HFFc6 (cell line): ENCODE data around the gene TRAPPC6A. TPM values are rescaled to one million over a fixed set of nuclear protein-coding genes. Genes with fewer than 3 reads are reported as not detected.

ENCODE experiments used
- DNase-seq: peaks from one replicate; pipeline ENCODE4 v3.0.0-alpha.2; 2018
- H3K27ac Mint-ChIP-seq: 2 replicates; pipeline ENCODE4 v1.8.0; 2020; ENCODE audit warnings: mild to moderate bottlenecking, mixed read lengths
- H3K27me3 Mint-ChIP-seq: 2 replicates; pipeline ENCODE4 v1.8.0; 2021; ENCODE audit warnings: mild to moderate bottlenecking, moderate library complexity, mixed read lengths; ENCODE audit not compliant: insufficient read depth
- H3K36me3 Mint-ChIP-seq: 2 replicates; pipeline ENCODE4 v1.8.0; 2021; ENCODE audit warnings: low read depth, mixed read lengths
- H3K4me1 Mint-ChIP-seq: 2 replicates; pipeline ENCODE4 v1.8.0; 2020; ENCODE audit warnings: low read depth, mixed read lengths
- H3K4me3 Mint-ChIP-seq: 2 replicates; pipeline ENCODE4 v1.8.0; 2020; ENCODE audit warnings: mild to moderate bottlenecking, moderate library complexity, mixed read lengths
- H3K9me3 Mint-ChIP-seq: 2 replicates; pipeline ENCODE4 v1.8.0; 2020; ENCODE audit warnings: mild to moderate bottlenecking, mixed read lengths
- total RNA-seq, 6 experiments: library from RNA; stranded (reverse); fragmentation: NEBNext Ultra II Directional; extraction: Animal tissue kit (Norgen Biotek cat#: 25700); gene quantifications; 2 replicates in 1 of 6; 3 replicates in 5 of 6; pipeline ENCODE4 v1.2.3, GENCODE V29; 2021
- TF ChIP-seq, protein P1 (sequence below): fragments of 200-600 bp; sonication (generic); IDR thresholded peaks from 2 replicates; pipeline ENCODE4 v1.5.0; 2021; ENCODE audit warnings: antibody characterized with exemption, mild to moderate bottlenecking

The TRAPPC6A gene
- total RNA-seq, 6 experiments from 2014 or later, result 3.5 to 6.9 (median 5.2) TPM

DNA sequence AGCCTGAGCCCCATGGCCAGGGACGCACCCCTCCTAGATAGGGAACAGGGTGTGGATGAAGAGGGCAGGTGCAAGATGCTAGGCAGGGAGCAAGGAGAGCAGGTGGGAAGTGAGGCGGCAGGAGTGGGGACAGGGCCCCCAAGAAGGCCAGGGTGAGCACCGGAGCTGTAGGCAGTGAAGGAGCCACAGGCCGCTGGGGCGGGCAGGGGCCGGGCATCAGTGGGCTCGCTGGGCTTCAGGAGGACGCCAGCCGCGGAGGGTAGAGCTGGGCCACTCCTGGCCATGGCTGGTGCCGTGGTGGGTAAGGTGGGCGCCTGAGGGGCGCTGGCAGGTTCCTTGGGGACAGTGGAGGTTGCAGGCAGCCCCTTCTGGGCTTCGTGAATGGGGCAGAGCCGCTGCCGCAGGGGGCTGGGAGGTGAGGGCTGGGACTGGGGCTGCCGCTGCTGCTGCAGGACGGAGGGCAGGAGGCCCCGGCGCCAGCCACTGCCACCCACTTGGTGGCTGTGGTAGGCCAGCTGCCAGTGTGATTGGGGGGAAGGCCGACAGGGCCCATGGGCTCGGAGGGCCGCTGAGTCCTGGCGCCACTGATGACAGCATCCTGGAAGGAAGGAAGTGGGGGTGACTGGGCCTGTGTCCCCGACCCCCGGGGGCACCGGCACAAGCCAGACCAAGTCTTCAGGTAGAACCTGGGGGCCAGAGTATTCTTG is 19.4 kb downstream of the TRAPPC6A start:
- DNase-seq, result no peak
- Mint-ChIP-seq H3K27me3 (peaks cover 11% of the 10 kb centered on the region), H3K9me3 (no peaks in the 10 kb centered on the region), H3K4me3 (no peak overlapping the region), H3K4me1 (peaks cover 10% of the 10 kb centered on the region), H3K36me3 (no peaks in the 10 kb centered on the region), H3K27ac (no peak overlapping the region)
- TF ChIP-seq, protein P1, sequence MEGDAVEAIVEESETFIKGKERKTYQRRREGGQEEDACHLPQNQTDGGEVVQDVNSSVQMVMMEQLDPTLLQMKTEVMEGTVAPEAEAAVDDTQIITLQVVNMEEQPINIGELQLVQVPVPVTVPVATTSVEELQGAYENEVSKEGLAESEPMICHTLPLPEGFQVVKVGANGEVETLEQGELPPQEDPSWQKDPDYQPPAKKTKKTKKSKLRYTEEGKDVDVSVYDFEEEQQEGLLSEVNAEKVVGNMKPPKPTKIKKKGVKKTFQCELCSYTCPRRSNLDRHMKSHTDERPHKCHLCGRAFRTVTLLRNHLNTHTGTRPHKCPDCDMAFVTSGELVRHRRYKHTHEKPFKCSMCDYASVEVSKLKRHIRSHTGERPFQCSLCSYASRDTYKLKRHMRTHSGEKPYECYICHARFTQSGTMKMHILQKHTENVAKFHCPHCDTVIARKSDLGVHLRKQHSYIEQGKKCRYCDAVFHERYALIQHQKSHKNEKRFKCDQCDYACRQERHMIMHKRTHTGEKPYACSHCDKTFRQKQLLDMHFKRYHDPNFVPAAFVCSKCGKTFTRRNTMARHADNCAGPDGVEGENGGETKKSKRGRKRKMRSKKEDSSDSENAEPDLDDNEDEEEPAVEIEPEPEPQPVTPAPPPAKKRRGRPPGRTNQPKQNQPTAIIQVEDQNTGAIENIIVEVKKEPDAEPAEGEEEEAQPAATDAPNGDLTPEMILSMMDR, result no peak

DNA sequence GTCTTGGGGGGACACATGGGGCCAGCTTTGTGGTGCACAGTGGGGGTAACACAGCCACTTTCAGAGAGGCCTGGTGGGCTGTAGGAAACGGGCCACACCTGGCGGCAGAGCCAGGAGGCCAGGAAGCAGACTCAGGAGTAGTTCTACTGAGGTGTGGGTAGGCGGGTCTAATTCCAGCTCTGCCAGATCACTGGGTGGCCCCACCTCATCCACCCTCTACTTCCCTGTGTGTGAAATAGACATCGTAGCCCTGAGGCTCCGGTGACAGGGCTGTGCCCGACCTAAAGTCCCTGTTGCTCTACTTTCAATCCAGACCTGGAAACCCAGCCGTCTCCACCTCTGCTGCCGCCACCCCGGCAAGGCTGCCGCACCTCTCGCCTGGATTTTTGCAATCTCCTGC is 21.3 kb downstream of the TRAPPC6A start:
- no peaks in the 10 kb centered on the region for H3K36me3 Mint-ChIP-seq
- TF ChIP-seq, protein P1, result no peak
- DNase-seq, result no peak
- no peak overlapping the region for H3K27ac Mint-ChIP-seq
- peaks cover 16% of the 10 kb centered on the region for H3K27me3 Mint-ChIP-seq
- no peaks in the 10 kb centered on the region for H3K9me3 Mint-ChIP-seq
- no peak overlapping the region for H3K4me3 Mint-ChIP-seq
- peaks cover 11% of the 10 kb centered on the region for H3K4me1 Mint-ChIP-seq

DNA sequence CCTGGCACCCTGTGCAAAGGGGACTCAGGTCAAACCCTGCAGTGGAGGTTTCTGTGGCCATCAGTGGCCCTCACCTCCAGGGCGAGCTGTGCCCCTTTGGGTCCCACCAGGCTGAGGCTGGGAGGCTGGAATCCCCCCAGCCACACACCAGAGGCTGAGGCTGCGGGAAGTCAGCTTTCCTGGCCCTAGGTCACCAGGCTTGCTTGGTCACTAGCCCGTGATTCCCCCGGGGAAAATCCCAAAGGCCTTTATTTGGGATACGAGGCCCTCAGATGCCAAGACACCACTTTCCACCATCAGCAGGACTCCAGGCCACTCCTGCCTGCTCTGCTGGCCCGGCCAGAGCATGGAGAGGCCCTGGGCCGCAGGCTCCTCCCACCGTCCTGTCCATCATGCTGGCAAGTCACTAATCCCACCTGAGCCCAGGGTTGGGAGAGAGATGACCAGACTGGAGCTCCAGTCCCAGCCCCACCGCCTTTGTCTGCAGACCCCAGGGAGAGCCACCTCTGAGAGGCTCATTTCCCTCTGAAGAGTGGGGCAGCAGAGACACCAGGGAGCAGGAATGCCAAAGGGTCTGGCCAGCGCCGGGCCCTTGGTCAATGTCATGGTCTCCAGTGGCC is 21.9 kb downstream of the TRAPPC6A start:
- no peak overlapping the region for H3K4me3 Mint-ChIP-seq
- H3K9me3 Mint-ChIP-seq, result no peaks in the 10 kb centered on the region
- no peak for DNase-seq
- H3K4me1 Mint-ChIP-seq, result peaks cover 11% of the 10 kb centered on the region
- H3K27me3 Mint-ChIP-seq, result peaks cover 19% of the 10 kb centered on the region
- no peak overlapping the region for H3K27ac Mint-ChIP-seq
- no peaks in the 10 kb centered on the region for H3K36me3 Mint-ChIP-seq
- TF ChIP-seq, protein P1, result no peak

DNA sequence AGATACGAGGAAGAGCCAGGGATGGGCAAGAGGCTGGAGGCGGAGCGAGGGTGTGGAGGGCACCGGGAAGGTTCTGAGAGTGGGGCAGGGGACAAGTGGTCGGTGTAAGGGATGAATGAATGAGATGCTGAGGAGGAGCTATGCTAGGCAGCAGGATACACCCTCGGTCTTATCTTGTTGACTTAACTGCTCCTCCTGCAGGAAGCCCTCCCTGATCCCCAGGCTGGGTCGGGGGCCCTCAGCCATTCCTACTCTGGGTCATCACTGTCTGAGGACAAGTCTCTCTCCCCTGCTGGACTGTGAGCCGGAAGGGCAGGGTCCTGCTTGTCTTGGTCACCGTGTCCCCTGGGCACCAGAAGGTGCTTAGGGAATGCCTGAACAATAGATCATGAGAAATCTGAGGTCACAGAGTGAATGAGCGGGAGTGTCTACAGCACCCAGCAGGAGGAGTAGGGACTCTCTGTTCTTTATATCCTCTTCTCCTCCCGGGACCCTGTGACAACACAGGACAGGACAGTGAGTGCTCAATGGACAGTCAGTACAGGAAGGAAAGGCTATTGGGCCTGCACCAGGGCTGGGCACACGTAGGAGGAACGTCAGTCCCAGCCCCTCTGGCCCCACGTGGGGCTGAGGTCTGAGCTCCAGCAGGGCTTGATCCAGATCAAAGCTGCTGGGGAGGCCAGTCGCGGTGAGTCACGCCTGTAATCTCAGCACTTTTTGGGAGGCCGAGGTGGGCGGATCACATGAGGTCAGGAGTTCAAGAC is 23.8 kb downstream of the TRAPPC6A start:
- peaks cover 4% of the 10 kb centered on the region; the same call in 1 of the 2 replicates for H3K36me3 Mint-ChIP-seq
- peaks cover 11% of the 10 kb centered on the region for H3K4me1 Mint-ChIP-seq
- DNase-seq, result peak; percentile 76
- peak overlapping the region; percentile 12 for H3K4me3 Mint-ChIP-seq
- H3K27me3 Mint-ChIP-seq, result peaks cover 13% of the 10 kb centered on the region
- TF ChIP-seq, protein P1, result peak; percentile 22; the same call in 1 of the 2 replicates
- no peaks in the 10 kb centered on the region for H3K9me3 Mint-ChIP-seq
- H3K27ac Mint-ChIP-seq, result peak overlapping the region; percentile 68

DNA sequence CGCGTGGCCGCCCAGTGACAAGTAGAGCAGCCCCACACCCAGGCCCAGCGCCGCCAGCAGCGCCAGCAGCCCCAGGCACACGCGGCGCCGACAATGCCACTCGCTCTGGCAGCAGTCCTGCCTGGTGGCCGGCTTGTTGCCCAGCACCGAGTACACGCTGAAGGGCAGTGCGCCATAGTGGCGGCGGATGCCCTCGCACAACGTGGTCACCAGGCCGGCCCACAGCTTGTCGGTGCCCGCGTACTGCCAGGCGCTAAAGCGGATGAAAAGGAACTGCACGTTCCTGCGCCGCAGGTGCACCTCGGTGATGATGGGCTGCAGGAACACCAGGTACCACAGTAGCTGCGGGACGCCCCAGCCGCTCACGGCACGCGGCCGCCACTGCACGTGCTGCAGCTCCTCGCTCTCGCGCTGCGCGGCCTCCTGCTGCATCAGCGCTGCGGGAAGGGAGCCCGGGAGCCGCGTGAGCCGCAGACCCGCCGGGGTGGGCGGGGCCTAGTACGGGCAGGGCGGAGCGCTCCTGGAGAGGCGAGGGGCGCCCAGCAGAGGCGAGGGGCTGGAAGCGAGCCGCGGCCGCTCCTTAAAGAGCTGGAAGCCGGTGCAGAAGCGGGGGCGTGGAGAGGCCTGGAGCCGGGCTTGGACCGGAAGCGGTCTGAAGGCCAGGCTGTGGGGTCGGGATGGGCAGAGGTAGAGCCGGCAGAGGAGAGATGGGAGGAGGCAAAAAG is 24.5 kb downstream of the TRAPPC6A start:
- DNase-seq, result no peak
- Mint-ChIP-seq H3K27ac (peak overlapping the region; percentile 68), H3K36me3 (peaks cover 4% of the 10 kb centered on the region; the same call in 1 of the 2 replicates), H3K4me1 (peaks cover 11% of the 10 kb centered on the region), H3K4me3 (peak overlapping the region; percentile 12), H3K27me3 (peaks cover 13% of the 10 kb centered on the region), H3K9me3 (no peaks in the 10 kb centered on the region)
- TF ChIP-seq, protein P1, result no peak
